DMS79 (cell line): ENCODE data around the gene PRKD3.

ENCODE experiments used
- DNase-seq: peaks from one replicate; lab custom pipeline; 2025; lab: John Stamatoyannopoulos, UW

The PRKD3 gene

DNA sequence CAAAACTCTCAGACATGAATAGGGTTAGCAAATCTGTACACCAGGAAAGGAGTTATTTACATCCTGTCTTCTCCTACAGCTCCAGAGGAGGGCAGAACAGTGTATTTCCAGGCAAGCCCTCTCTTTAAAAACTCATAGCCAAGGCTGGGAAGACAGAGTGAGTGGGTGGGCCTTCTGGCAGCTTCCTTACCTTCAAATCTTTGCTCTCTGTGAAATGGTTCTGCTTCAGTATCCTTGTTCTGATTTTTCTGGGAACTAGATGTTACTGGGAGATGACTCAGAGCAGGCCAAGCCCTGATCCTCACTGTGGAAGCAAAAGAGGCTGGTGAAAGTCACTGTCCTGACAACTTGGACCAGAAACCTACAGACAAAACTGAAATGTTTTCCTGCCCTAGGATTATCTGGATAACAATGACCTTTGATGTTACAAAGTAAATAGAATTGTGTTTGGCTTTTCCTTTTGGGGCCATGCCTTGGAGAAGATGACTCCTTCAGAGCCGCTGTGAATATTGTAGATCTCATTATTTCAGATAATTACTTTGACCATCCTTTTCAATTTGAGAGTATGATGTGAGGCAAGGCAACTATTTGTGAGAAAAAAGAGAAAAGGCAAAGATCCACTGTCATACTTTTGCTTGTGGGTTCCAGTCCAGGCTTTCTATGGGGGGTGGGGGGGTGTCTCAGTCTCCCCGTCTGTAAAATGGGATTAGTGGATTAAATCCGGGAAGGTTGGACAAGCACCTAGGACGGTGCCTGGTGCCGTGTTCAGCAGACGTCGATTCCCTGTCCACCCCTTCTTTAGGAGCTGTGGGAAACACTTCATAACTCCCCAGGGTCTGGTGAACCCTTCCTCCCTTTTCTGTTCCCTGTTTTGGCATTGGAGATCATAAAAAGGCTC, 19.2 kb upstream of the PRKD3 start:
- no peak for DNase-seq

DNA sequence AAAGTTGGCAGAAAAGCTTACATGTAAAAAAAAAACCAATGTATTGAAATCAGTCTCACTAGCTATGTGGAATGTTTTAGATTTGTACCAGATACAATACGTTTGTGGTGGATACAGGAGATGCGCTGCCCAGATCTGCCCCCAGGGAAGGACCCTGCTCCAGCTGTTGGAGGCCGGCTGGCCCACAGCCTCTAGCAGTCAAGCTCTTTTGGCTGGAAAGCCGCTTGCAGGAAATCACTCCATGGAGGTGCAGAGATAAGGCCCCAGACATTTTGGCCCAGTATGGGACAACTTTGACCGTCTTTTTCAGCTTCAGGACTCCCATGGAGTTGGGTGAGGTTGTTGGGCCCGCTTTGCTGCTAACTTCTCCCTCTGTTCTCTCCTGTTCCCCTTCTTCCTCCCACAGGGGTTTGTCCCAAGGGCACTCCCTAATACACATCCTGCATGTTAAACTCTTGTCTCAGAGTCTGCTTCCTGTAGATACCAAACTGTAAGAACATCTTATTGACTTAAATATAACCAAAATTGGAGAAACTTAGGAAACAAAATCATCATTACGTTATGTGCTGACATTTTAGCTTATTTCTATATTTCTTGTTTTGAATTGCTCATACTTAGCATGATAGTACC, 18.1 kb upstream of the PRKD3 start:
- no peak for DNase-seq

DNA sequence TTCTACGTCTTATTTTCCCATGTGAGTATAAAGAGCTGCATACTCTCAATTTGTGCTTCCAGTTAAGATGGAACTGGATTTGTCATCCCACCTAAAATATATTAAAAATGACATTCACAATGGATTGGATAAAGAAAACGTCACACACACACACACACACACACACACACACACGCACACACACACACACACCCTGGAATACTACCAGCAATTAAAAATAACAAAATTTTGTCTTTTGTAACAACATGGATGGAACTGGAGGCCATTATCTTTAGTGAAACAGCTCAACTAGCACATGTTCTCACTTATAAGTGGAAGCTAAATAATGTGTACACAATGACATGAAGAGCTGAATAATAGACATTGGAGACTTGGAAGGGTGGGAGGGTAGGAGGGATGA, 16.0 kb upstream of the PRKD3 start:
- DNase-seq: no peak

DNA sequence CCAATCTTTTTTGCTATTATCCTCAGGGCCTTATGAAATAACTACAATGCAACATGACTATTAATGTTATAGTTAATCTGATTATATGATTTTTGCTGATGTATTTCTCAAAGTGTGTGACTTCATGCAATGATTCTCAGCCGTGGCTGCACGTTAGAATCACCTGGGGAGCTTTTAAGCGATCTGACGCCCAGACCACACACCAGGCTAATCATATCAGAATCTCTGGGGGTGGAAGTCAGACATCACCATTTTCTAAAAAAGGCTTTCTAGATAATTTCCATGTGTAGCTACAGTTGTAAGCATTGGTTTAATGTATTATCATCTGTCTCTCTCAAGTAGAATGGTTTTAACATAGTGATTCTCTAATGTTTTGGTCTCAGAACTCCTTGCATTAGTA, 14.3 kb upstream of the PRKD3 start:
- DNase-seq: no peak

DNA sequence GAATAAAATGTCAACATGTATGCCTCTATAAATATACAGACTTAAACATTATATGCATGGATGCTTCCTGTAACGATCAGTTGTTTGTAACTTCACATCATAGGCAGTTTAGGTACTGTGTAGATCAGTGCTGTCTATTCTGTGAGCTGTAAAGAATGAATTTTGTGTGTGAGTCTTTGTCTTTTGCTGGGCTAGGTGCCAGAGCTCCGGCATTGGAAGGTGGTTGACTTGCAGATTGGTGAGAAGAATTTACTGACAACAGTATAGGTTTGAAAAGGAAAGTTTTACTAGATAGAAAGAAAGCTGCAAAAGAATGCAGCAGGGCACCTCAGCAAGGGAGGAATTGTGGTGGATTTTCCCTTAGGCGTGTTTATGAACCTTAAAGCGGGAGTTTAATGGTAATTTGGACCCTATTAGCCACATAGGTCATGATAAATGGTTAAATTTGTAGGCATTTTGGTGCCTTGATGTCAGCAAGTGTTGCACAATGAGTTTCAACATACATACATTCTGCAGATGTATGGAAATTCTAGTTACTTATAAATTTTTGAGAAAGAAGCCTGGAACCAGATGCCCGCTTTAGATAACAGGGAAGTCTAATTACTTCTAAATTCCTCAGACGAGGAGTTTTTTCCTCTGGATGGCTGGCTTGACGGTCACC, 13.1 kb upstream of the PRKD3 start:
- no peak for DNase-seq

GRCh38 chr2:37335604-37336003, 11.0 kb upstream of the PRKD3 start:
- no peak for DNase-seq

GRCh38 chr2:37333256-37333655, 8.6 kb upstream of the PRKD3 start:
- DNase-seq: no peak

- DNase-seq: no peak
These were observed 7.9 kb upstream of the PRKD3 start for GRCh38 chr2:37332560-37332959.

DNA sequence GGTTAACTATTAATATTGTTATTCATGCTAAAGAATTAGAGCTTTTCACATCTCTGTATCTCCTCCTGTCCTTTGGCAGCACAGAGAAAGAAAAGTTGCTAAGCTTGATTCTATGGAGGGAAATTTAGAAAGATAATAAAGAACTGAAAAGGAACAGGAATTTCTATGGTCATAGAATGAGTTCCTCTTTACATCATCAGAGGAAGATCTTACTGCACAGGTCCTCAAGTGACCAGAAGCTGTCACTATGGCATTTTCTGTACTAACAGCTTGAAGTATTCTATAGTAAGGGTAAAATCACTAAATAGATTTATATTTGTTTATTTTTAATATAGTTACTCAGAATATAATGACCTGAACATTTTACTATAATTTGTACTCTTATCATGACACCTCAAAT, 6.0 kb upstream of the PRKD3 start:
- DNase-seq: no peak

- no peak for DNase-seq
These were observed 2.4 kb upstream of the PRKD3 start for GRCh38 chr2:37326866-37327634.

DNA sequence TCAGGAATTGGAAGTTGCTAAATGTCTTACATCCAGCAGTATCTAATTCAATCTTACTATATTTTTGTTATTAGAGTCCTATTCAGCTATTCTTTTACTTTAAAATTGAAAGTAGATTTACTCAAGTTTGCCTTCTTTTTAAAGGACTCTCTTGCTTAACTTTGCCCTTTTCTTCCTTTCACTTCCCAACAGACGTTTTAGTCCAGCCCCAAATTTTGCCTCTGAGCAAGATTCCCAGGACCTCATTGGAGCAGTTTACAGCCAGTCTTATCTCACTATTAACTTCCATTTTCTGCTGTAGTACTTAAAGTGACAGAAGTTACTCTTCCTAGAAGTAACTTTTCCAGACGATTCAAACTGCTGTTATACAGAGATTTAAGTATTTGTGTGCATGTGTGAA, 1.7 kb upstream of the PRKD3 start:
- DNase-seq: no peak

DNA sequence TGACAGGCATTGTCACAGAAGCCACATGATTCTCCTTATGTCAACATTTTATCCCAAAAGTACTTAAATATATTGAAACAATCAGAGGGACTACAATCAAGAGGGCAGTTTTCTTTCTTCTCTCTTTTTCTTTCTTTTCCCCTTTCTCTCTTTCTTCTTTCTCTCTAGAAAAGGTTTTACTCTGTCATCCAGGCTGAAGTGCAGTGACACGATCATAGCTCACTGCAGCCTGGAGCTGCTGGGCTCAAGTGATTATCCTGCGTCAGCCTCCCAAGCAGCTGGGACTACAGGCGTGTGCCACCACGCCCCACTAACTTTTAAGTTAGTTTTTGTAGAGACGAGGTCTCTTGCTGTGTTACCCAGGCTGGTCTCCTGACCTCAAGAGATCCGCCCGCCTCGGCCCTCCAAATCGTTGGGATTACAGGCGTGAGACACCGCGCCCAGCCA, 1.0 kb upstream of the PRKD3 start:
- DNase-seq: no peak

- no peak for DNase-seq
These were observed 172 bp downstream of the PRKD3 start for GRCh38 chr2:37324536-37324785.

GRCh38 chr2:37323781-37324535, 675 bp downstream of the PRKD3 start:
- DNase-seq: peak; percentile 4

DNA sequence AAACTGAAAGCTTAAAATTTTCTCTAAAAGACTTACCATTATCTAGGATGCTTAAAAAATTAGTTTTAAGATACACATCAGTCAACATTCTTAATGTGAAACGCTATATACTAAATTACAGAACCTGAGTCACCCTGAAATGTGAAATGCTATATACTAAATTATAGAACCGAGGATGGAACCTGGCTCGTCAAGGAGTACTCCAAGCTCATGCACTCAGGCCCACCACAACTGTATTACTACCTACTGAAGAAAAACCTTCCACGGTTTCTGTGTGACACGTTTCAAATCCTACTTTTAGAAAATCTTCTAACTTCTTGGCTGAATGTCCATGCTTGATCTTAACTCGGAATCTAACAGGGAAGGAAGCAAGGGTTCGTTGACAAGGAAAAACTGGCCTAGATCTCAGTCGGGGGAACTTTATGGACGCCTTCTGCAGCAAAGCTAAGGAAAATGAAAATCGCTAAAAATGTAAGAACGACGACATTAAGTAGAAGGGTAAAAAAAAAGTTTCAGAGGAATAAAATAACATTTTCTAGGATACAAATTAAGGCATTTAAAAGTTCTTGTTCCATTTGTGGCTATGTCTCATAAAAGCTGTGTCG, 1.4 kb downstream of the PRKD3 start:
- no peak for DNase-seq

DNA sequence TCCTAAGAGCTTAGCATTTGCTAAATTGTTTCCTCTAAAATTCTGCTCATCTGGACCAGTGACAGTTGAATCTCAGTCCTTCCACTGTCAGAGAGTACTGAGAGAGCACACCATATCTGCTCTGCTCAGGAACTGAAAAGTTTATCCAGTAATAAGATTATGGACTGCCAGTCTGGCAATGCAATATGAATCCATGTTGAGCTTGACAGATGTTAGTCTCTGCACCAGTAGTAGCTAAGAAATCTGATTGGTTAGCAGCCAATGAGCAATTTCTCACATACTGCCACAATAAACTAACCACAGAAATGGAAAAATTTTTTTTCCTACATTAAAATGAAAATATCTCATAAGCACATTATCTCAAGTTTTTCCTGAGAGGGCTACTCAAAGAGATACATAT, 2.3 kb downstream of the PRKD3 start:
- DNase-seq: no peak

DNA sequence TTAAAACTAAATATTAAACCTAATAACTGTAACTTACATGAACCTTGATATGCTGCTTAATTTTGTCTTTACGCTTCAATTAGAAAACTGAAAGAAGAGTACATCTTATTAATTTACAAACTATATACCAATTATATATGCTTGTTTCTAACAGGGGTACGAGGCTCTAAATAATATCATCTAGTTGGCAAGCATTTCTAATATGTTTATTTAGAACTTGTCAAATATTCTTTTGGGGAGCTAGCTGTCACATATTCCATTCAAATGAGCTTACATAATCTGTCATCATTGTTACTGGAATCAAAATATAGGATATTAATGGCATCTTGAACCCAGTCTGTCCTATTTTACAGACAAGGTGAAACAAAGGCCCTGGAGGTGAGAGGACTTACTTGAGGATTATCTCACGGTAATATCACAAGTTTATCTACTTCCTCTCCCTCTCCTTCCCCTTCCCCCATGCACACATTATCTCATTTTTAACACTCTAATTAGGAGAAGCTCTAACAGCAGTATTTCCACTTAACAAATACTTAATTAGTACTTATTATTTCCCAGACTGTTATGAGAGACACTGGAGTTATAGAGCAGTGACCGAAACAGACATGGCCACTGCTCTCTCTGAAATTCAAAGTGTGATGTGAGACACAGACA, 3.5 kb downstream of the PRKD3 start:
- no peak for DNase-seq

DNA sequence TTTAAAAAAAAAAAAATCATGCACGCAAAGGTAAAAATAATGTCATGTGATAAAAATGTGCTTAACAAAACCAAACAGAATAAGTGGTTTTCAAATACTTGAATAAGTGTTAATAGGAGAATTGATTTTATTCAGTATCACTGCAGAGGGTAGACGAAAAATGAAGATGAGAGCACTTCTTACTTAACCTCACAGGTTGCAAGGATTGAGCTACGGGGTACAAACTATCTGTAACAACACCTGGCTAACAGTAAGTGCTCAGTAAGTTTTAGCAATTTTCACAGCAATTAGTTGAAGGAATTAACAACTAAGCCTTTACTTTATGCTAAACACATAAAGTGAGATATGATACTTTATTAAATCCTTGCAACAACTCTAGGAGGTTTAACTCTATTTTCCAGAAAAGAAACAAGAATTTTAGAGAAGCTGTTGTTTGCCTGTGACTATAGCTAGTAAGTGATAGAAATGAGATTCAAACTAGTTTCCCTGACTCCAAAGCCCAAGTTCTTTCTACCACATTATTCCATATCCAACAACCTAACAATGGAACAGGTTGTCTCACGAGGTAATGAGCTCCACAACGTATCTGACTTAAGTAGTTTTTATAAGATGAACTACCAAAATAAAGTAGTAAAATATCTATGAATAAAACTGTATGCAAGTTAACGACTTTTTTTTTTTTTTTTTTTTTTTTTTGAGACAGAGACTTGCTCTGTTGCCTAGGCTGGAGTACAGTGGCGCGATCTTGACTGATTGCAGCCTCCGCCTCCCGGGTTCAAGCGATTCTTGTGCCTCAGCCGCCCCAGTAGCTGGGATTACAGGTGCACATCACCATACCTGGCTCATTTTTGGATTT, 4.7 kb downstream of the PRKD3 start:
- DNase-seq: no peak

DNA sequence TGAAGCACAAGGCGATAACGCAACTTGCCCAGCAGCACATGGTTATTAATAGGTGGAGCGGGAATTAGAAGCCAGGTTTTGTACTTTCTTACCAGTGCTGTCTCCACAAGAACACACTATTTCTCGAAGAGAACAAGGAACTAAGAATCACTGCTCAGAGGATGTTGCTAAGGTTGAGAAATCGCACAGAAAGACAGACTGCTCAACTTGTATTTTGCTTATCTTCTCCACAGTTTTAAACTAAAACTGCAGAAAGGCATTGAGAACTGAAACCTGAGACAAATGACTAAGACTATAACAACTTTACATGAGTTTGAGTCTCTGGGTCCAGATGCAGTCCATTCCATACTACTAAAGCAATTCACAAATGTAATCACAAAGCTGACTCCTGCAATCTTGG, 6.2 kb downstream of the PRKD3 start:
- DNase-seq: no peak

- no peak for DNase-seq
These were observed 6.9 kb downstream of the PRKD3 start for GRCh38 chr2:37317746-37318145.
